PC-3 (cell line): ENCODE data around the gene VWA7.

Experiments used
- CTCF ChIP-seq: fragments of 300-600 bp; sonication (generic); conservative IDR thresholded peaks from 2 replicates; pipeline ENCODE4 v1.5.1; 2017; ENCODE audit warnings: antibody characterized with exemption, low read depth, mild to moderate bottlenecking, low read length
- EZH2 ChIP-seq: fragments of 300-600 bp; sonication (generic); IDR thresholded peaks from one replicate; pipeline ENCODE4 v1.6.1; 2017; ENCODE audit warnings: antibody characterized with exemption, mild to moderate bottlenecking, low read length; ENCODE audit not compliant: unreplicated experiment
- EZH2phosphoT487 ChIP-seq: fragments of 300-600 bp; sonication (generic); IDR thresholded peaks from 2 replicates; pipeline ENCODE4 v1.6.1; 2018; ENCODE audit warnings: mild to moderate bottlenecking, antibody characterized with exemption, low read length, borderline replicate concordance

- TF ChIP-seq EZH2, result no peak
- TF ChIP-seq CTCF, result no peak
- TF ChIP-seq EZH2phosphoT487, result no peak
These were observed 55.0 kb downstream of the VWA7 start for GRCh38 chr6:31722173-31722572.
